CD14-positive monocyte (primary cell): ENCODE measurements around the gene ZDHHC19. TPM values are rescaled to one million over a fixed set of nuclear protein-coding genes. Genes with fewer than 3 reads are reported as not detected.
A peak's percentile ranks its signal among the peaks of the same experiment; 100 is the strongest.

Experiments
- DNase-seq, 3 donors: peaks; one replicate each; pipeline ENCODE4 v3.0.0-alpha.2; 2011 to 2022
- H2AFZ ChIP-seq: 2 replicates; pipeline ENCODE4 v1.6.0; 2012; ENCODE audit warnings: mild to moderate bottlenecking, low read depth, low read length, inconsistent platforms; ENCODE audit not compliant: insufficient read depth, poor library complexity, severe bottlenecking
- H3K27ac ChIP-seq, 2 donors: 1 replicate in 1 of 2; 2 replicates in 1 of 2; pipeline ENCODE4 v1.5.1; 2012 to 2013; ENCODE audit warnings: low read length in 2 of 2, control low read depth in 1 of 2, inconsistent platforms in 1 of 2, low read depth in 1 of 2, mild to moderate bottlenecking in 1 of 2
- H3K27me3 ChIP-seq, 2 donors: one replicate each; pipeline versions ENCODE4 v1.6.0 to v1.6.1; 2011 to 2013; ENCODE audit warnings: low read length in 2 of 2; ENCODE audit not compliant: control insufficient read depth in 2 of 2, insufficient read depth in 2 of 2
- H3K36me3 ChIP-seq, 2 donors: replicated peaks in 1 of 2; 1 replicate in 1 of 2; 2 replicates in 1 of 2; pipeline versions ENCODE4 v1.5.1 to v1.6.1; 2012 to 2013; ENCODE audit warnings: low read length in 2 of 2, control low read depth in 1 of 2, inconsistent platforms in 1 of 2, mild to moderate bottlenecking in 1 of 2; ENCODE audit not compliant: insufficient read depth in 2 of 2, control insufficient read depth in 1 of 2
- H3K4me1 ChIP-seq, 2 donors: 1 replicate in 1 of 2; 2 replicates in 1 of 2; pipeline versions ENCODE4 v1.5.1 to v1.6.1; 2012 to 2013; ENCODE audit warnings: low read length in 2 of 2, control low read depth in 1 of 2, inconsistent platforms in 1 of 2, mild to moderate bottlenecking in 1 of 2, moderate library complexity in 1 of 2; ENCODE audit not compliant: insufficient read depth in 2 of 2, control insufficient read depth in 1 of 2
- H3K4me2 ChIP-seq: replicated peaks from 2 replicates; pipeline ENCODE3; 2012; ENCODE audit warnings: low read length, moderate library complexity, mild to moderate bottlenecking; ENCODE audit not compliant: poor library complexity, severe bottlenecking; ENCODE audit errors: extremely low read depth
- H3K4me3 ChIP-seq, 3 experiments: fragments of 200-600 bp in 1 of 3; sonication (generic) in 1 of 3; replicated peaks in 1 of 3; 1 replicate in 2 of 3; 2 replicates in 1 of 3; pipeline ENCODE4 v1.5.1; 2011 to 2013; ENCODE audit warnings: low read length in 3 of 3, mild to moderate bottlenecking in 3 of 3, control low read depth in 2 of 3, low read depth in 2 of 3, inconsistent platforms in 1 of 3, moderate library complexity in 1 of 3
- H3K79me2 ChIP-seq: 2 replicates; pipeline ENCODE4 v1.6.0; 2012; ENCODE audit warnings: mild to moderate bottlenecking, control low read depth, inconsistent platforms, low read length, moderate library complexity; ENCODE audit not compliant: insufficient read depth
- H3K9ac ChIP-seq: 2 replicates; pipeline ENCODE4 v1.6.0; 2017; ENCODE audit warnings: low read length, mild to moderate bottlenecking; ENCODE audit not compliant: insufficient read depth, poor library complexity, severe bottlenecking
- H3K9me3 ChIP-seq, 2 donors: replicated peaks in 1 of 2; 1 replicate in 1 of 2; 2 replicates in 1 of 2; pipeline versions ENCODE4 v1.5.1 to v1.6.1; 2012 to 2013; ENCODE audit warnings: low read length in 2 of 2, control low read depth in 1 of 2; ENCODE audit not compliant: control insufficient read depth in 1 of 2, insufficient read depth in 1 of 2
- H4K20me1 ChIP-seq: 2 replicates; pipeline ENCODE4 v1.6.0; 2012; ENCODE audit warnings: mild to moderate bottlenecking, low read length, control low read depth, moderate library complexity; ENCODE audit not compliant: insufficient read depth
- H3K27ac Mint-ChIP-seq, 7 donors: one replicate each; pipeline ENCODE4 v1.8.0; 2020; ENCODE audit warnings: mild to moderate bottlenecking in 7 of 7, mixed read lengths in 7 of 7, moderate library complexity in 6 of 7, inconsistent platforms in 2 of 7
- H3K27me3 Mint-ChIP-seq, 3 donors: one replicate each; pipeline ENCODE4 v1.8.0; 2021 to 2022; ENCODE audit warnings: low read depth in 3 of 3, mild to moderate bottlenecking in 3 of 3, mixed read lengths in 3 of 3, moderate library complexity in 3 of 3, inconsistent platforms in 1 of 3
- H3K36me3 Mint-ChIP-seq, 2 donors: one replicate each; pipeline ENCODE4 v1.8.0; 2020; ENCODE audit warnings: mixed read lengths in 2 of 2, inconsistent platforms in 1 of 2, mild to moderate bottlenecking in 1 of 2
- H3K4me1 Mint-ChIP-seq: one replicate; pipeline ENCODE4 v1.8.0; 2020; ENCODE audit warnings: mild to moderate bottlenecking, mixed read lengths
- H3K4me3 Mint-ChIP-seq, 2 donors: one replicate each; pipeline ENCODE4 v1.8.0; 2020; ENCODE audit warnings: mild to moderate bottlenecking in 2 of 2, mixed read lengths in 2 of 2, moderate library complexity in 1 of 2
- H3K9me3 Mint-ChIP-seq, 7 donors: one replicate each; pipeline ENCODE4 v1.8.0; 2020 to 2022; ENCODE audit warnings: mixed read lengths in 7 of 7, mild to moderate bottlenecking in 6 of 7, moderate library complexity in 6 of 7, inconsistent platforms in 2 of 7
- CTCF ChIP-seq: fragments of 200-600 bp; IDR thresholded peaks from one replicate; pipeline ENCODE4 v1.8.0; 2022; ENCODE audit warnings: antibody characterized with exemption, mild to moderate bottlenecking
- WGBS: methylation state at CpG from one replicate; pipeline ENCODE4 v1.1.5; 2013; ENCODE audit warnings: missing lambda C conversion rate; ENCODE audit not compliant: insufficient coverage; 5-methylcytosine and 5-hydroxymethylcytosine counted together
- intact Hi-C, 2 donors: fragments of 100-400 bp; cut with micrococcal nuclease; formaldehyde crosslinking; loops; one replicate each; pipeline versions ENCODE4 v1.15.0 to v1.15.1; 2023
- polyA plus RNA-seq, 3 donors: library from polyadenylated mRNA; depleted of rRNA in 1 of 3; unstranded in 2 of 3; stranded (reverse) in 1 of 3; fragments of 300-500 nt in 2 of 3; fragments of >200 nt in 1 of 3; fragmentation: Illumina TruSeq in 2 of 3; gene quantifications; 1 replicate in 2 of 3; 2 replicates in 1 of 3; pipeline ENCODE4 v1.2.3, GENCODE V29; 2012 to 2021

Gene ZDHHC19
- polyA plus RNA-seq, 3 donors: not detected

GRCh38 chr3:196181127-196181546, 30.1 kb downstream of the ZDHHC19 start:
- H2AFZ ChIP-seq: no peak overlapping the region
- Mint-ChIP-seq H3K4me3 (no peak overlapping the region), H3K27me3 (peaks cover 0 to 5% (median 3%) of the 10 kb centered on the region in 3 donors), H3K9me3 (no peaks in the 10 kb centered on the region), H3K27ac (peak overlapping the region in 1 of 7 donors; percentile 98), H3K36me3 (no peaks in the 10 kb centered on the region), H3K4me1 (peaks cover 38% of the 10 kb centered on the region)
- H3K4me2 ChIP-seq: no peak overlapping the region
- H4K20me1 ChIP-seq: no peaks in the 10 kb centered on the region
- no peak overlapping the region for H3K27ac ChIP-seq
- no peaks in the 10 kb centered on the region for H3K27me3 ChIP-seq
- no peaks in the 10 kb centered on the region for H3K9me3 ChIP-seq
- H3K79me2 ChIP-seq: no peaks in the 10 kb centered on the region
- H3K4me1 ChIP-seq: peaks cover 22 to 28% of the 10 kb centered on the region in 2 donors
- no peaks in the 10 kb centered on the region for H3K36me3 ChIP-seq
- intact Hi-C loops: no loop called here
- TF ChIP-seq CTCF: no peak
- WGBS: 78% methylated on average over 5 of the region's 10 CpGs
- no peak overlapping the region for H3K9ac ChIP-seq
- H3K4me3 ChIP-seq: no peak overlapping the region
- DNase-seq: no peak

- Mint-ChIP-seq H3K4me1 (peaks cover 44% of the 10 kb centered on the region), H3K36me3 (no peaks in the 10 kb centered on the region), H3K9me3 (no peaks in the 10 kb centered on the region), H3K27me3 (peaks cover 0 to 5% (median 3%) of the 10 kb centered on the region in 3 donors), H3K27ac (peak overlapping the region in 6 of 7 donors; percentile 78 to 98 (median 92)), H3K4me3 (peak overlapping the region; percentile 58 to 76)
- Histone ChIP-seq H3K9ac (peak overlapping the region; percentile 54), H2AFZ (peak overlapping the region; percentile 88), H3K36me3 (no peaks in the 10 kb centered on the region), H3K4me1 (peaks cover 26 to 28% of the 10 kb centered on the region in 2 donors), H3K4me3 (peak overlapping the region in 1 of 3 experiments; percentile 61), H3K9me3 (no peaks in the 10 kb centered on the region), H3K27me3 (no peaks in the 10 kb centered on the region), H3K79me2 (no peaks in the 10 kb centered on the region), H3K4me2 (peak overlapping the region; percentile 68), H4K20me1 (no peaks in the 10 kb centered on the region), H3K27ac (peak overlapping the region; percentile 28 to 87)
- intact Hi-C loops: no loop called here
- TF ChIP-seq CTCF: no peak
- 90% methylated on average over 2 of the region's 9 CpGs for WGBS
- no peak for DNase-seq
Observed at GRCh38 chr3:196180346-196180745, 30.9 kb downstream of the ZDHHC19 start.
